Activated CD4-positive, CD25-positive, alpha-beta regulatory T cell (primary cell): ENCODE measurements around the gene TMEM132D.
"Not testable (repeated sequence)": the region's sequence is repeated elsewhere in the genome, so short reads cannot be mapped to it uniquely, and the experiment has no call there.

Source experiments
- DNase-seq, 4 experiments: peaks; one replicate each; lab custom pipeline; 2025; lab: John Stamatoyannopoulos, UW

TMEM132D gene

GRCh38 chr12:129903956-129904829 lies at the start of gene TMEM132D:
TSS of gene TMEM132D (minus strand) at chr12:129904025.
- DNase-seq, result no peak

GRCh38 chr12:129949651-129950050 lies 45.8 kb upstream of the TMEM132D start:
- DNase-seq, result no peak

GRCh38 chr12:129941618-129942017 lies 37.8 kb upstream of the TMEM132D start:
- no peak for DNase-seq

- no peak for DNase-seq
Measured at GRCh38 chr12:129938089-129938488, 34.3 kb upstream of the TMEM132D start.

- DNase-seq, result no peak
Measured at GRCh38 chr12:129937426-129937825, 33.6 kb upstream of the TMEM132D start.

GRCh38 chr12:129928643-129929042 lies 24.8 kb upstream of the TMEM132D start:
- no peak for DNase-seq

GRCh38 chr12:129927316-129927900 lies 23.6 kb upstream of the TMEM132D start:
- no peak for DNase-seq

GRCh38 chr12:129911428-129912049 lies 7.7 kb upstream of the TMEM132D start:
- no peak for DNase-seq

GRCh38 chr12:129909051-129910020 lies 5.5 kb upstream of the TMEM132D start:
- DNase-seq, result no peak

GRCh38 chr12:129903092-129903945 lies 506 bp downstream of the TMEM132D start:
- DNase-seq, result no peak

- DNase-seq, result no peak
Measured at GRCh38 chr12:129902371-129903091, 1.3 kb downstream of the TMEM132D start.

- no peak for DNase-seq
Measured at GRCh38 chr12:129901254-129901653, 2.6 kb downstream of the TMEM132D start.

- DNase-seq, result no peak
Measured at GRCh38 chr12:129900306-129900705, 3.5 kb downstream of the TMEM132D start.

GRCh38 chr12:129899045-129899444 lies 4.8 kb downstream of the TMEM132D start:
- DNase-seq, result not testable (repeated sequence)

- DNase-seq, result no peak
Measured at GRCh38 chr12:129893691-129894090, 10.1 kb downstream of the TMEM132D start.

- no peak for DNase-seq
Measured at GRCh38 chr12:129887101-129887500, 16.7 kb downstream of the TMEM132D start.

GRCh38 chr12:129886541-129886940 lies 17.3 kb downstream of the TMEM132D start:
- DNase-seq, result no peak

- no peak for DNase-seq
Measured at GRCh38 chr12:129885287-129885686, 18.5 kb downstream of the TMEM132D start.

GRCh38 chr12:129877411-129877810 lies 26.4 kb downstream of the TMEM132D start:
- no peak for DNase-seq

GRCh38 chr12:129873833-129874208 lies 30.0 kb downstream of the TMEM132D start:
- DNase-seq, result no peak
